ENCODE measurements around the gene EXD3. TPM values are rescaled to one million over a fixed set of nuclear protein-coding genes. Genes with fewer than 3 reads are reported as not detected.

EXD3 gene
- total and polyA plus RNA-seq, 2 of the 13 experiments (the other 11 are each of a cell fraction or from before 2014, with no cell fraction given): 2.7 to 4.8 TPM

GRCh38 chr9:137422604-137423513 lies at the start of gene EXD3, which contains the start of gene NOXA1 (continued):
- TF ChIP-seq PCBP1 (IDR thresholded peaks at IDR 0.05; ENCODE audit: borderline replicate concordance, low read depth, low read length) (no peak), ATM (IDR thresholded peaks at IDR 0.05; ENCODE audit: borderline replicate concordance) (no peak), IKZF4 (CRISPR knock-in tag; IDR thresholded peaks at IDR 0.05; ENCODE audit: borderline replicate concordance, low read depth, not compliant biosample characterization) (no peak), ZNF703 (CRISPR knock-in tag; IDR thresholded peaks at IDR 0.05; ENCODE audit: borderline replicate concordance) (no peak), SP2 (CRISPR knock-in tag; IDR thresholded peaks at IDR 0.05) (peak; percentile 51; the same call in 1 of the 2 replicates), BRF2 (CRISPR knock-in tag; IDR thresholded peaks at IDR 0.05) (peak; percentile 78; the same call in 1 of the 2 replicates), THAP8 (CRISPR knock-in tag; IDR thresholded peaks at IDR 0.05; ENCODE audit: borderline replicate concordance) (no peak), TRAFD1 (CRISPR knock-in tag; IDR thresholded peaks at IDR 0.05; ENCODE audit: borderline replicate concordance) (no peak), KLF12 (CRISPR knock-in tag; IDR thresholded peaks at IDR 0.05; ENCODE audit: borderline replicate concordance) (peak; percentile 91; the same call in 1 of the 2 replicates), ZNF18 (CRISPR knock-in tag; IDR thresholded peaks at IDR 0.05; ENCODE audit: insufficient replicate concordance) (no peak), ATRX (CRISPR knock-in tag; IDR thresholded peaks at IDR 0.05; ENCODE audit: borderline replicate concordance) (no peak), MXI1 (IDR thresholded peaks at IDR 0.05; ENCODE audit: borderline replicate concordance, low read depth, low read length) (peak; percentile 89; the same call in 1 of the 3 replicates), ZNF282 (IDR thresholded peaks at IDR 0.05; ENCODE audit: partially characterized antibody) (no peak), PHF21A (CRISPR knock-in tag; IDR thresholded peaks at IDR 0.05) (peak; percentile 65), ZNF609 (CRISPR knock-in tag; IDR thresholded peaks at IDR 0.05; ENCODE audit: borderline replicate concordance) (peak; percentile 38; the same call in 1 of the 2 replicates)
